Dermis blood vessel endothelial cell (primary cell): ENCODE results near the gene CDON. TPM values are rescaled to one million over a fixed set of nuclear protein-coding genes. Genes with fewer than 3 reads are reported as not detected.

Experiments
- DNase-seq: peaks from one replicate; pipeline ENCODE4 v3.0.0; 2010
- total RNA-seq: library from RNA; depleted of rRNA; stranded (reverse); fragments of >200 nt; gene quantifications from 2 replicates; pipeline ENCODE4 v1.2.3, GENCODE V29; 2014

CDON gene, protein sequence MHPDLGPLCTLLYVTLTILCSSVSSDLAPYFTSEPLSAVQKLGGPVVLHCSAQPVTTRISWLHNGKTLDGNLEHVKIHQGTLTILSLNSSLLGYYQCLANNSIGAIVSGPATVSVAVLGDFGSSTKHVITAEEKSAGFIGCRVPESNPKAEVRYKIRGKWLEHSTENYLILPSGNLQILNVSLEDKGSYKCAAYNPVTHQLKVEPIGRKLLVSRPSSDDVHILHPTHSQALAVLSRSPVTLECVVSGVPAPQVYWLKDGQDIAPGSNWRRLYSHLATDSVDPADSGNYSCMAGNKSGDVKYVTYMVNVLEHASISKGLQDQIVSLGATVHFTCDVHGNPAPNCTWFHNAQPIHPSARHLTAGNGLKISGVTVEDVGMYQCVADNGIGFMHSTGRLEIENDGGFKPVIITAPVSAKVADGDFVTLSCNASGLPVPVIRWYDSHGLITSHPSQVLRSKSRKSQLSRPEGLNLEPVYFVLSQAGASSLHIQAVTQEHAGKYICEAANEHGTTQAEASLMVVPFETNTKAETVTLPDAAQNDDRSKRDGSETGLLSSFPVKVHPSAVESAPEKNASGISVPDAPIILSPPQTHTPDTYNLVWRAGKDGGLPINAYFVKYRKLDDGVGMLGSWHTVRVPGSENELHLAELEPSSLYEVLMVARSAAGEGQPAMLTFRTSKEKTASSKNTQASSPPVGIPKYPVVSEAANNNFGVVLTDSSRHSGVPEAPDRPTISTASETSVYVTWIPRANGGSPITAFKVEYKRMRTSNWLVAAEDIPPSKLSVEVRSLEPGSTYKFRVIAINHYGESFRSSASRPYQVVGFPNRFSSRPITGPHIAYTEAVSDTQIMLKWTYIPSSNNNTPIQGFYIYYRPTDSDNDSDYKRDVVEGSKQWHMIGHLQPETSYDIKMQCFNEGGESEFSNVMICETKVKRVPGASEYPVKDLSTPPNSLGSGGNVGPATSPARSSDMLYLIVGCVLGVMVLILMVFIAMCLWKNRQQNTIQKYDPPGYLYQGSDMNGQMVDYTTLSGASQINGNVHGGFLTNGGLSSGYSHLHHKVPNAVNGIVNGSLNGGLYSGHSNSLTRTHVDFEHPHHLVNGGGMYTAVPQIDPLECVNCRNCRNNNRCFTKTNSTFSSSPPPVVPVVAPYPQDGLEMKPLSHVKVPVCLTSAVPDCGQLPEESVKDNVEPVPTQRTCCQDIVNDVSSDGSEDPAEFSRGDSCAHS (N-terminal part only)
- total RNA-seq = 3.6 and 4.0 TPM in 2 replicates

DNA sequence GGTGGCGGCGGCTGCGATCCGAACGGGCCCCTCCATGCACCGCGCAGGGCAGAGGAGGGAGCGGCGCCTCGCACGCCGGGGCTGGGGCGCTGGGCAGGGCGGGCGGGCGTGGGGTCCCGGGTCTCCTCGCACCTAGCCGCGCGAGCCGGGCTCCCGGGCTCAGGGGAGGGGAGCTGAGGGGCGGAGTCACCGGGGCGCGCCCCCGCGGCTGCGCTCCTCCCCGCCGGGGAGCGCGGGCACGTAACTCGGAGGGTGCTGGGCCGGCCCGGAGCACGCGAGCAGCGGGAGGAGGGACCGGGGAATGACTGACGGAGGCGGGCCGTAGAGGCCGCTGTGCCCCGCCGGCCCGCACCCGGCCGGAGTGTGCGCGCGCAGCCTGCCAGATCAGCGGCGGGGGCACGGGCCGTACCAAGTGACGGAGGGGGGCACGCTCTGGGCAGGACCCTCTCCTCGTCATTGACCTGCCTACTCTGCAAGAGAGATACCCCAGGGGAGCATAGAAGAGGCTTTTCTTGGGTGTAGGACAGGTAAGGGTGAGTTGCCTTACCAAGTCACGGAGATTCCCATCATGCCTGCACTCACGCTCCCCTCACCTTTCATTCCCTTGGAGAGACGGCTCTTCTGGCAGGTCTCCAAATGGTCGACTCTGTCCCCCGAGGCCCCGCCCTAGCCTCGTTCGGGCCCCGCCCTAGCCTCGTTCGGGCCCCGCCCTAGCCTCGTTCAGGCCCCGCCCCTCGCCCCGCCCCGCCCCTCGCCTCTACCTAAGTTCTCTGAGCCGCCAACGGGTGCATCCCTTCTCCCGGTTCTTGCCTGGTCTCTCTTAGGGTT is at the start of gene CDON:
Gene CDON, minus strand, starts transcription at position 188 of the 828 bp plus-strand sequence. CDS start 39,390 bp downstream, outside the sequence.
- peak; percentile 93 for DNase-seq

DNA sequence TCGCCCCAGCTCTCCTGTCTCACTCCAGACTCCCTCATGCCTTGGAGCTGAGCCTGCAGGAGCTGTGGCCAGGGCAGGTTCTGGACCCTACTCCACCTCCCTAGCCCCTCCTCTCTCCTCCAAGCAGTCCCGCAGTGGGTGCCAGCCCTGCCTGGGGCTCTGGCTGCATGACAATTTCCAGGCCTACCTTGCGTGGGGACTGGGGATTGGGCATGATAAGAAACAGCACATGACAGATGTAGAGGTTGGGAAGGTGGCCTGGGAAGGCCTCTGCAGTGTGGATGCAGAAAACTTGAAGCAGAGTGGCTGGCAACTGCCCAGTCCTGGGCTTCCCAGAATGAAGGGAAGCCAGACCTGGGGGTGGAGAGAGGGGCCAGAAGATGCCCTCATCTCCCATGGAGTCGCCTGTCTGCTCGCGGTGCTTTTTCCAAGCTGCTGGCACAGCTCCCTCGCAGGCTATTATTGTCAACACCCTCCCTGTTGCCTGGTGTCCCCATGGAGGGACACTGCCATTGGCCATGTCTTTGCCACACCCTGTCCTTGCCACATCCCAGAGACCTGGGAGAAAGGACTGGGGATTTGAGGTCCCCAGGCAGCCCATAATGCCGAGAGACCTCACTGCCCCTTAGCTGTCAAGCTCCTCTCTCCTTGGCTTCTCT is 48.9 kb upstream of the CDON start:
- DNase-seq = no peak

DNA sequence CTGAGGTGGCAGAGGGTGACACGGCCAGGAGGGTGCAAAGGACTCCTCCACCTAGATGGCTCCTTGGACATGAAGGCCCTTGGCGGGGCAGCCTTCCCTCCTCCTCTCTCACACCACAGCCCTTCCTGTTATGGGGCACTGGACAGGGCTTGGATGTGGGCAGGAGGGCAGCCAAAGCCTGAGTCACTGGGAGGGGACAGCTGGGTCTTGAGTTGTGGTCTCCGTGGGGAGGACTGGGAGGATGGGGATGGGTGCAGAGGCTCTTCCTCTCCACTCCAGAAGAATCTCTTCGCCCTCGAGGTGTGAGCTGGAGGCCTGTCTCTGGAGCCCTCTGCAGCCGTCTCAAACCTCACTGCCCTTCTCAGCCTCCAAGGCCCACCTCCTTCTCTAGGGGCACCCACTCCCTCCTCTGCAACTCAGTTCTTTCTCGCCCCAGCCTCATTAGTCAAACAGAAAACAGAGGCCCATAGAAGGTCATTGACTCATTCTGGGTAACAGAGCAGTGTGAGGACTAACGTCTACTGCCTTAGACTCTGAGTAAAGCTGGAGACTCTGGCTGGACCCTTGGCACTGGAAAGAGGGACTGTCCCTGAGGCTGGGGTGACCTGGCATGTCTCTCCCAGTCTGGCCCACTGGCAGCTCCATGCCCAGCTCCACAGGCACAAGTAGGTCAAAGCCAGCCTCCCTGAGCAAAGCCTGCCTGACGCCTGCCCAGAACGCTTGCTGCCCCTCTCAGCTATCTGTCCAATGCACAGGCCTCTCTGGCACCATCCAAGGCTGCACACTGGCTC is 47.5 kb upstream of the CDON start:
- no peak for DNase-seq

DNA sequence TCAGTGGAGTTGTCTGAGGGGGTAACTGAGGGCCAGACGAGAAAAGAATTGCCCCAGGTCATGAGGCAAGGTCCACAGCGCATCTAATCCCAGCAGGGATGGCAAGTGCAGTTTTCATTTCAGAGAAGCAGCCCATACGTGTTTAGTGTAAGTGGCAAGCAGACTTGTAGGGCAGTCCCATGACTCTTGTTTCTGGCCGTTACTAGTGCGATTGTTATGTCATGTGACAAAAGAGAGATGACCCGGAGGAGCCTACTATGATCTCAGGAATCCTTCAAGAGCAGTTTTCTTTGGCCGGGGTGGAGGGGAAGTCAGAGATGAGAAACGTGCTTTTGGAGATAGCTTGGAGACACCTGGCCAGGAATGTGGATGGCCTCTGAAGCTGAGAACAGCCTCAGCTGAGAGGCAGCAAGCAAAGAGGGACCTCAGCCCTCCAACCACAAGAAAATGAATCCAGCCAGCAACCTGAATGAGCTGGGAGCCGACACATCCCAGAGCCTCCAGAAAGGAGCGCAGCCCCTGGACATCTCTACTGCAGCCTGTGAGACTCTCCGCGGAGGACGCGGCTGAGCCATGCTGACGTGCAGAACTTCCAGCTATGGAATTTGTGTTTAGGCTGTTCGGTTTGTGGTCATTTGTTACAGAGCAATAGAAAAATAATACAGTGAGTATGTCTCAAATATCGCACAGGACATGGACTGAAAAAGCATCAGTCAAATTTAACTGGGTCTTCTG is 44.1 kb upstream of the CDON start:
- no peak for DNase-seq

DNA sequence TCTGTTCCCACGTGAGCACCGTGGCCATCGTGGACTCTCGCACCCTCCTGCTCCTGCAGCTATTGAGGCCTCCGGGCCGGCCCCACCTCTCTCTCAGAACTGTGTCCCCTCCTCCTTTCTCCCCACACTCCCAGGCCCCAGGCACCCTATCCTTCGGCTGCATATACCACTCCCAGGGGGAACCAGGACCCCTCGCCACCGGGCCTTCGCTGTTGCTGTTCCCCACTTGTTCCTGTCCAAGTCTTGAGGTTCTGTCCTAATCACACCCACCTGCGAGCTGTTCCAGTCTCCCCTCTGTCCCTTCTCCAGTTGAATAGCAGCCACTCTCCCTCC is 43.0 kb upstream of the CDON start:
- no peak for DNase-seq

DNA sequence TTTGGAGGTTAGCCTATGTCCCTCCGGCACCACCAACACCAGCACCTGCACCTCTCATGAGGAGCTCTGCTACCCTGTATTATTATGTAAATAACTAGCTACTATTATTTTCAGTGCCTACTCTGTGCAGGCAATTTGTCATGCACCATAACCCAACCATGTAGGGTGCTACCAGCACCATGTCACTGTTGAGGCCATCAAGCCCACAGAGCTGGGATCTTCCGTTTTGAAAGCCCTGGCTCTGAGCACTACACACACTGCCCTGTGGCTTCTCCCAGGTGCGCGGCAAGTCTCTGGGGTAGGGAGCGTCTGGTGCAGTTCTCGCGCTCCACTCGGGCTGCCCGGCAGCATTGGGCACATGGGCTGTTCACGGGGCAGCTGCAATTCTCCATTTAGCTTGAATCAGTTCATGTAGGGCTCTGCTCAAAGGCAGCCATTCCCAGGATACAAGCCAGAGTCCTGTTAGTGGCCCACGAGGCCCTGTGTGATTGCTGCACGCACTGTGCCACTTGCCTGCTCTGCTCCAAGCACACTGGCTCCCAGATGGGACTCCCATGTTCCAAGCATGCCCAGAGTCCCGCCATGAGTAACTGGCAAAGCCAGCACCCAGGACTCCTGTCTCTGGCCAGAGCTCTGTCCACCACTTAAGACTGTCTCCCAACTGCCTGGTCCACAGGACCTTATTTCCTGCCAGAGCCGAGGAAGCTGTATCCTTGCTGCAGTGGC is 42.5 kb upstream of the CDON start:
- no peak for DNase-seq

DNA sequence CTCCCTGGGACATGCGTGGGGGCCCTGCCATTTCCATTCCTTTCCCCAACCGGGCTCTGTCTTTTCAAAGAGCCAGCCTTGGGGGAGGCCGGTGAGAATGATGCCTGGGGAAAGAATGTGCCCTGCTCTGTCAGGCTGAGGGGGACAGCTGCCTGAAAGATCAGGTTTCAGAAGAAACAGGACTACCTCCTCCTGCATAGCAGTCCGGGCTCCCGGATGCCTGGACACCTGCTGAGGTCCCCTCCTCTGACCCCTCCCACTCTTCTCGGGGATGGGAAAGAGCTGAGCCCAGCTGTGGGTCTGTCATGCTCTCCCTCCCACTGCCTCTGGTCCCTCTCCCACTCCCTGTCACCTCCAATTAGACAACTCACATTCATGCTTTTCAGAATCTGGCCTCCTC is 41.8 kb upstream of the CDON start:
- DNase-seq = no peak

DNA sequence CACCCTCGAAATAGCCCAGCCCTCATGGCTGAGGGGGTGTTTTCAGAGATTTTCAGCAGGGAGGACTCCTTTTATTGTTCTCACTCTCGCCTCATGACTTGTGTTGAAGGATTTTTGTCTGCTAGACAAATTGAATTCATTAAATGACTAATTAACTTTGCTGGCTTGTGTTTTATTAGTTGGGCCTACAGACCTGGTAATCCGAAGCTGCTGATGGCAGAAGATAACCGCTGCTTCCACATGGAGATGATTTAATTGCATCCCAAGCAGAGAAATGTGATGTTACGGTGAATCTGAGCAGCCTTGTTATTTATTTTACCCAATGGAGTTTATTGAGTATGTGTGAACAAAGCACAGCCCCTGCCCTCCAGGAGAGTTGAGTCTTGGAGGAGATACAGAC is 40.5 kb upstream of the CDON start:
- DNase-seq = no peak

DNA sequence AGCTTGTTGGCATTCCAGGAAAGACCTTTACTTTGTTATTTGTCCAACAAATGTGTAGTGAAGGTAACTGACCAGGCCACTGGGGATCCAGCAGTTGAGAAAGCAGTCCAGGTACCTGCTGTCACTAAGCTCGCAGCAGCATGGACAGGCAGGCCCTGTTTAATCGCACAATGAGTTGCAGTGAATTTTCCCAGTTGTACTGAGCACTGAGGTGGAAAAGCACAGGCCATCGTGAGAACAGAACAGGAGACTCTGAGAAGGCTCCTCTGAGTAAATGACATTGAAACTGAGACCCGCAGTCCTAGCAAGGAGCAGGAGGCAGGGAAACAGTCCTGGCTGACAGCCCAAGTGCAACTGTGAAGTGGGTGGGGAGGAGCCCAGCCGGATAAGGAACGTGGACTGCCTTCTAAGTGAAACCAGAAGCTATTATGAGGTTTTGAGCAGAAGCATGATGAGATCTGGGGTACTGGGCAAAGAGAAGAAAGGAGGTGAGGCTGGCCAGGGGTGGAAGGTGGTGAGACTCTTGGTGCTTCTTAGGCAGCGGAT is 39.8 kb upstream of the CDON start:
- no peak for DNase-seq

DNA sequence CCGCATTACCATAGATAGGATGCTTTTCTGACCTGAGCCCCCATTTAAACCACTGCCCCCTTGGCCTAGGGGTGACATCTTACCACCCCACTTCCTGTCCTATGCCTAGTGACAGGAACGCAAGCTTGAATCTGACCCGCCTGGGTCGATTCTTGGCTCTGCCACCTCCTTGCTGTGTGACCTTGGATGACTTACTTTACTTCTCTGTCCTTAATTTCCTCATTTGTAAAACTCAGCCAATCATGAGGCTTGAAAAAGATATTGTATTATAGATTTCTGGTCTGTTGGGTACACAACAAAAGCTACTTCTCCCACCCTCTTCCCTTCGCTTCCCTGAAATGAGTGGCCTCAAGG is 39.2 kb upstream of the CDON start:
- no peak for DNase-seq

DNA sequence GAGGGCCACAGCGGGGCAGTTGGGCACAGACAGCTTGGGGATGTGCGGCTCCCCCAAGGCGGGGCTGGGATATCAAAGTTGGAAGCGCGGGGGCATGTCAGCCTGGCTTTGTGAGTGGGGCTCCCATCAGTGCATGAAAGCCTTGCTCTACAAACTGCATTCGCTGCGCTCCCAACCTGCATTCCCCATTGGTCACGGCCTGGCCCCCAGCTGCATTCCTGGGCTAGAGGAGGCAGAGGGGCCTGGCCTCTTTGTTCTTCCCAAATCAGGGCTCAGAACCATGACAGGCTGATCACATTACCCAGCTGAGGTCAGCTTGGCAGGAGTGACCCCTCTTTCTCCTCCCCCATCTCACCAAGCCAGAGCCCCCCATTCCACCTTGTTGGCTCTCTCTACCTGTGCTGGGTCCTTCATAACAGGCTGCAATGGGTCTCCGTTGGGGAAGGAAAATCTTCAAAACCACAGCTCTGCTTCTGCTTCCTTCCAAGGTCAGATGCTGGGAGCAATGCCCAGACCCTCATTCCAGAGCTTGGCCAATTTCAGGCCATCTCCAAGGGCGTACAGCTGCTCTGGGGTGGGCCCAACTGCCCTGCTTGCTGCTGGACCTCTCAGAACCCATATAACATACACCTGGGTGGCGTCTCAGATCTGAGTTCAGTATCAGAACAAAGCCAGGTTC is 38.7 kb upstream of the CDON start:
- no peak for DNase-seq

DNA sequence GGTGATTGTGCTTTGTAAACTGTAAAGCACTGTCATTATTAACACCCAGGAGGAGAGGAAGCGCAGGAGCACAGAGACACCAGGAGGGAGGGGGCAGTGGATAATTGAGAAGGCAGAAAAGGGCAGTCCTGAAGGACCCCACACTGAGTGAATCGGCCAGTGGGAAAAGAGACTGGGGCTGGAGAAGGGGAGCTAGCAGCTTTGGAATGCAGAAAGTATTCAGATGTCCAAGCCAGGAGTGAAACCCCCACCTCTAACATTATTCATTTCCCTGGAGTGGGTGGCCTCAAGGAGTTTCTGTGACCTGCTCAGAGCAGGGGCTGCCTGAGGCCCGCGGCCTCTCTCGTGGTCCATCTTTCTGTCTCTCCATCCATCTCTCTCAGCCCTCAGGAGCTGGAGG is 38.0 kb upstream of the CDON start:
- no peak for DNase-seq

DNA sequence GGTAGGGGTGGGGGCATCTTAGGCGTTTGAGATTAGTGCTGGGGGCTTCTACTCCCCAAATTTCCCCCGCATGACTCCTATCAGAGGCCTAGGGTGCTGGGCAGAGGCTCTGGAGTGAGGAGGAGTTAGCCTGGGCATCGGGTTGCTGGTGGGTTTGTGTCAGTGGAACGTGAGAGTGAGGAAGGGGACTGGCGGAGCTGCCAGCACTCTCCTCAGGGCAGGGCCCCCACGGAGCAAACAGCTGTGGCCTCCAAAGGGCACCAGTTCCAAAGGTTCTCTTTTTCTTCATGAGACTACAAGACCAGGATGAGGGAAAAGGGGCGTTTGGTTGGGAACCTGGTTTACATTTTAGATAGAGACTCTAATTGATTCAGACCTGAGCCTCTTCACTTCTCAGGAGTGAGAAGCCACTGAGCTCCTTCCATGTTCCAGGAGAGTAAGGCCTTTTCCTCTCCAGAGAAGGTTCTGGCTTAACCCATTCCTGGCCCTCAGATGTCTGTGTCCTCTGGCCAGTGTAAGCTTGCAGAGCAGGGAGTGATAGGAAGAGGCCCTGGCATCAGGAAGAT is 35.6 kb upstream of the CDON start:
- no peak for DNase-seq

DNA sequence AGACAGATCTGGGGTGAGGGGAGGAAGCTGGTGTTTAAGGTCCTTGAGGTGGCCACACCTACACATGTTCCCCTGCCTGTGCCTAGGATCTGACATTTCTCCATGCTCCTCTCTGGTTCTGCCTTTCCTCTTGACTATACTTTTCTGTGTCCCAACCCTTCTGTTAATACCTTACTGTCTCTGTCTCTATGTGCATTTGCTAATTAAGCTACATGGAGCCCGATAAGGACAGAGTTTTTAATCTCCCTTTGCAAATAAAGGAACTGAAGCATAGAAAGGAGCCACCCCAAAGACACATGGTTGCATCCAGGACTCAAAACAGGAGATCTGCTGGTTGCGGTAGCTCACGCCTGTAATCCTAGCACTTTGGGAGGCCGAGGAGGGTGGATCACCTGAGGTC is 33.1 kb upstream of the CDON start:
- no peak for DNase-seq

DNA sequence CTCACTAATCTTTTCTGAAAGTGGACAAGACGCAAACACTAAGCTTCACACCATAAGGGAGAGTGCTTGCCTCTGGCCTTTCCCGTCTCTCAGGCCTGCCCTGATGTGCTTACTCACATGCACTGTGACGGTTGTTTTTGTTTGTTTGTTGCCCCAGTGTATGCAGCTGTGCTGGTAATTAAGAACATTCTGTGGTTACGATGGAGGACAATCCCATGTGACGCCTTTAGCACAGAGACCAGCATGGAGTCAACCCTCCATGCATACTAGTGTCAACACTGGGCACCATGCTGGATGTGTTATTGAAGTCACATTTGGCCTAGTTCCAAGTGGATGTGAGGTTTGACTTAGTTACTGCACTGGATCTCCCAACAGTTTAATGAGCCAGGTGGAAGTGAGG is 27.8 kb upstream of the CDON start:
- no peak for DNase-seq

DNA sequence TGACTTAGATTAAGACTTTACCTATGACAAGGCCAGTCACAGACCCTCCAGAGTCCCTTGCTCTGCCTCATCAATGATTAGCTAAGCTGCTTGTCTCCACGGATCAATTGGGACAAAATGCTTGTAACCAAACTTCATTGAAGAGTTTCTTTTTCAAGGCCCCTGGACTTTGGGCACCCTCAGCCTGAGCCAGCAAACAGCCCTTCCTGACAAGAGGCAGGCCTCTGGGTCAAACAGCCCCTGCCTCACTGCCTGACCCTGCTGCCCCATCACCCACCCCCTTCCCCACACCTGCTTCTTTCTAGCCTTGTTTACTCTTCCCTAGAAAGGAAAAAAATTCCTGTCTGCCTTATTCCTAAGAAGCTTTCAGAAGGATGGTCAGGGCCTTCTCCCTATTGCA is 26.3 kb upstream of the CDON start:
- no peak for DNase-seq

DNA sequence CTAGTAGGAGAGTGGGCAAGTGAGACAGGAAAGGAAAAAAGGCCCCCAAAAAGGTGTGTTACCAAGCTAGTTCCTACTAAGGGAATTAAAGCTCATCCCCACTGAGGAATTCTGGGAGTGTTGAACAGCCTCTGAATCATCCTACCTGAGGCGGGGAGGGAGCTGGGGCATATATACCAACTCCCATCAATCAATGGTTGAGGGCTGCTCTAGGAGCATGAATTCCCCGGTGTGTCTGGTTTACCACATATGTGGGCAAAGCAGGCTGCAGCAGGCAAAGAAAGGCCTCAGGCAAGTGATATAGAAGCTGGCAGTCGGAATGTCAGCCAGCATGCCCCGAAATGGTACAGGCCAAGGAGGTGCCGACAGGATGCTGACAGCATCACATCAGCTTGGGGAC is 23.6 kb upstream of the CDON start:
- DNase-seq = no peak

DNA sequence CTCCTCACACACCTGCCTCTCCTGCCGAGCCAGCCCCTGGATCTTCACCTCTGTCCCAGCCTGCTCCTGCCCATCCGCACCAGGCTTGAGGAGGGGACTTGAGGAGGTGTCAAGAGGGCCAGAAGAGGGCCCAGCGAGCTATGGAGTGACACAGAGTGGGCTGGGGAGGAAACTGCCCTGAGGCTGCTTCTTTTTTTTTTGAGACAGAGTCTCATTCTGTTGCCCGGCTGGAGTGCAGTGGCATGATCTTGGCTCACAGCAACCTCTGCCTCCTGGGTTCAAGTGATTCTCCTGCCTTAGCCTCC is 21.9 kb upstream of the CDON start:
- DNase-seq = no peak
